SIG-M5 treated with dmso at 0.1 percent for 504 hours (cell line): Measurements from ENCODE around the gene TENM3.
"Not testable (repeated sequence)": the region's sequence is repeated elsewhere in the genome, so short reads cannot be mapped to it uniquely, and the experiment has no call there.

Source experiments
- DNase-seq: peaks from one replicate; lab custom pipeline; 2025; ENCODE audit not compliant: unreplicated experiment; lab: John Stamatoyannopoulos, UW

The TENM3 gene

GRCh38 chr4:182243204-182243603, at the start of gene TENM3:
TSS of gene TENM3 (plus strand) at chr4:182243402. CDS start at chr4:182324021, 80,619 bp downstream.
- not testable (repeated sequence) for DNase-seq

- DNase-seq = no peak
These were observed 48.9 kb upstream of the TENM3 start for GRCh38 chr4:182194091-182194824.

GRCh38 chr4:182197611-182198010, 45.6 kb upstream of the TENM3 start:
- DNase-seq = no peak

GRCh38 chr4:182201871-182202270, 41.3 kb upstream of the TENM3 start:
- no peak for DNase-seq

- DNase-seq = no peak
These were observed 40.6 kb upstream of the TENM3 start for GRCh38 chr4:182202650-182203049.

- no peak for DNase-seq
These were observed 39.3 kb upstream of the TENM3 start for GRCh38 chr4:182203872-182204411.

GRCh38 chr4:182205306-182205705, 37.9 kb upstream of the TENM3 start:
- DNase-seq = no peak

- DNase-seq = no peak
These were observed 36.9 kb upstream of the TENM3 start for GRCh38 chr4:182206266-182206665.

- DNase-seq = no peak
These were observed 36.3 kb upstream of the TENM3 start for GRCh38 chr4:182206916-182207315.

GRCh38 chr4:182207830-182208396, 35.3 kb upstream of the TENM3 start:
- DNase-seq = no peak

- no peak for DNase-seq
These were observed 34.6 kb upstream of the TENM3 start for GRCh38 chr4:182208526-182209050.

GRCh38 chr4:182212211-182212761, 30.9 kb upstream of the TENM3 start:
- DNase-seq = no peak

GRCh38 chr4:182213004-182213403, 30.2 kb upstream of the TENM3 start:
- no peak for DNase-seq

- DNase-seq = no peak
These were observed 28.1 kb upstream of the TENM3 start for GRCh38 chr4:182215148-182215547.

GRCh38 chr4:182216005-182216404, 27.2 kb upstream of the TENM3 start:
- DNase-seq = no peak

GRCh38 chr4:182219411-182220056, 23.7 kb upstream of the TENM3 start:
- DNase-seq = no peak

GRCh38 chr4:182221987-182222386, 21.2 kb upstream of the TENM3 start:
- DNase-seq = no peak

- DNase-seq = no peak
These were observed 20.4 kb upstream of the TENM3 start for GRCh38 chr4:182222766-182223165.

- no peak for DNase-seq
These were observed 19.5 kb upstream of the TENM3 start for GRCh38 chr4:182223708-182224107.

- DNase-seq = no peak
These were observed 18.9 kb upstream of the TENM3 start for GRCh38 chr4:182224192-182224850.

GRCh38 chr4:182225257-182225852, 17.8 kb upstream of the TENM3 start:
- no peak for DNase-seq
